Measurements from ENCODE around the gene ZPBP2. TPM values are rescaled to one million over a fixed set of nuclear protein-coding genes. Genes with fewer than 3 reads are reported as not detected.

The ZPBP2 gene
- total RNA-seq, 2 donors from 2014 or later, result not detected

DNA sequence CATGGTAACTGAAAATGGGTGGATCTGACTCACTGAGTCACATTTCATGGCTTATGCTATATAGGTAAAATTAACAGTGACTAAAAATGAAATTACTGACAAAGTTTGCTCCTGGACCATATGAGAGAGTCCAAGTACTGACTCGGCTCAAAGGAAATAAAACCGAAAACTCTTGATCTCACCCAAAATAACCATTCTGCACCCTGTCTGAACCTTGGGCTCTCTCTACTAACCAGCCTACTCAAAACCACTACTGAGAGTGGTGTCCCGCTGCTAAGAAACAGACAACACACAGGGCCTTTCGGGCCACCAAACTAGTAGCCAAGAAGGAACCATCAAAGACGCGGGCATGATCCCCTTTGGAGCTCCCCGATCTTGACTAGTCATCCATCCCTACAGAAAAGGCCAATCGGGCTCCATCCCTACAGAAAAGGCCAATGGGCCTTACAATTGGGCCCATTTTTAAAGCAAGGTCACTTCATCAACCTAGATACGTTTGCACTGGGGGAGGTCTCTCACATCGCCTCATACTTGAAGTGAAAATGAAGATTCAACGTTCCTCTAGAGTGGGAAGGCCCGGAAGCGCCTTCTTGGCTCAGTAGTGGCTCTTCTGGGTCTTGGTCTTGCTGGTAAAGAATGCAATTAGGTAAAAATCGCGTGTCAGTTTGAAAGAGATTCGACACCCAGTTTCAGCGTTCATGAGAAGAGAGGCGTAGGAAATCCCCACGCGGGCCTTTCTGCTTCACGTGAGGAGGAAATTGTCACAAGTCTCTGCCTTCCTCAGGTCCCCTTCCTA lies 720 bp upstream of the ZPBP2 start:
- TF ChIP-seq, protein P1, sequence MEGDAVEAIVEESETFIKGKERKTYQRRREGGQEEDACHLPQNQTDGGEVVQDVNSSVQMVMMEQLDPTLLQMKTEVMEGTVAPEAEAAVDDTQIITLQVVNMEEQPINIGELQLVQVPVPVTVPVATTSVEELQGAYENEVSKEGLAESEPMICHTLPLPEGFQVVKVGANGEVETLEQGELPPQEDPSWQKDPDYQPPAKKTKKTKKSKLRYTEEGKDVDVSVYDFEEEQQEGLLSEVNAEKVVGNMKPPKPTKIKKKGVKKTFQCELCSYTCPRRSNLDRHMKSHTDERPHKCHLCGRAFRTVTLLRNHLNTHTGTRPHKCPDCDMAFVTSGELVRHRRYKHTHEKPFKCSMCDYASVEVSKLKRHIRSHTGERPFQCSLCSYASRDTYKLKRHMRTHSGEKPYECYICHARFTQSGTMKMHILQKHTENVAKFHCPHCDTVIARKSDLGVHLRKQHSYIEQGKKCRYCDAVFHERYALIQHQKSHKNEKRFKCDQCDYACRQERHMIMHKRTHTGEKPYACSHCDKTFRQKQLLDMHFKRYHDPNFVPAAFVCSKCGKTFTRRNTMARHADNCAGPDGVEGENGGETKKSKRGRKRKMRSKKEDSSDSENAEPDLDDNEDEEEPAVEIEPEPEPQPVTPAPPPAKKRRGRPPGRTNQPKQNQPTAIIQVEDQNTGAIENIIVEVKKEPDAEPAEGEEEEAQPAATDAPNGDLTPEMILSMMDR (conservative IDR thresholded peaks at IDR 0.05), result no peak
- no peaks in the 10 kb centered on the region for H3K9me3 ChIP-seq (ENCODE audit: control insufficient read depth, low read length)
- no peak overlapping the region for H3K4me3 ChIP-seq (ENCODE audit: low read length)
- H3K4me1 ChIP-seq (ENCODE audit: control insufficient read depth, insufficient read depth, low read length), result no peaks in the 10 kb centered on the region
- H3K9ac ChIP-seq (ENCODE audit: extremely low read depth, low read length, poor library complexity, severe bottlenecking), result no peak overlapping the region
- peaks cover 50% of the 10 kb centered on the region for H3K27me3 ChIP-seq (ENCODE audit: control insufficient read depth, insufficient read depth, low read length, poor library complexity, severe bottlenecking)
- no peak for DNase-seq
- no peaks in the 10 kb centered on the region for H3K36me3 Mint-ChIP-seq (ENCODE audit: low read depth)
- 94 to 95% methylated on average over 17 to 21 of the region's 21 CpGs for WGBS, 2 experiments (ENCODE audit: insufficient coverage in 1 of 2, insufficient read length in 1 of 2)
- peaks cover 16% of the 10 kb centered on the region for H3K9me3 Mint-ChIP-seq
- H3K4me3 Mint-ChIP-seq, result no peak overlapping the region
- H3K27ac Mint-ChIP-seq, result no peak overlapping the region
- H3K4me1 Mint-ChIP-seq, result no peaks in the 10 kb centered on the region
- H3K27ac ChIP-seq (ENCODE audit: low read depth, low read length), result no peak overlapping the region
- H3K27me3 Mint-ChIP-seq (ENCODE audit: insufficient read depth), result peaks cover 74% of the 10 kb centered on the region
- no peaks in the 10 kb centered on the region for H3K36me3 ChIP-seq (ENCODE audit: control insufficient read depth, insufficient read depth, low read length)

DNA sequence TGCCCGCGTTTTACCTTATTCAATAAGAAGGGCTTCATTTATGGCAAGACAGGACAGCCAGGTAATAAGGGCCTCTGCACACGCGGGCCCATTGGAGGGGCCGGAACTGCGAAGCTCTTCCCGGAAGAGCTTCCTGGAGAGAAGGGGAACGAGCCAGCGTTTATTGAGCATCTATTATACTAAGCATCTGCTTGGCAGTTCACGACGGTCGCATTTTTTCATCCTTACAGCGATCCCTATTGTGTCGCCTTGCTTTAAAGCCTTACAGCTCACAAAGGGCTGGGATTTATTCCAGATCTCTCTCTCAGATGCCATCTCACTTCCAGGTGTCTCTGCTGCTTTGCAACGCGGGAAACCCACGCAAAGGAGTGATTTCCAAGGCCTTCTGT lies 546 bp downstream of the ZPBP2 start:
- no peaks in the 10 kb centered on the region for H3K4me1 Mint-ChIP-seq
- H3K4me3 ChIP-seq (ENCODE audit: low read length), result no peak overlapping the region
- TF ChIP-seq, protein P1 (conservative IDR thresholded peaks at IDR 0.05), result no peak
- H3K4me1 ChIP-seq (ENCODE audit: control insufficient read depth, insufficient read depth, low read length), result no peaks in the 10 kb centered on the region
- no peaks in the 10 kb centered on the region for H3K36me3 ChIP-seq (ENCODE audit: control insufficient read depth, insufficient read depth, low read length)
- no peak overlapping the region for H3K27ac Mint-ChIP-seq
- no peak overlapping the region for H3K4me3 Mint-ChIP-seq
- WGBS, 2 experiments (ENCODE audit: insufficient coverage in 1 of 2, insufficient read length in 1 of 2), result 92 to 94% methylated on average over 17 of the region's 17 CpGs
- H3K9me3 Mint-ChIP-seq, result peaks cover 15% of the 10 kb centered on the region
- peaks cover 63% of the 10 kb centered on the region for H3K27me3 Mint-ChIP-seq (ENCODE audit: insufficient read depth)
- H3K27ac ChIP-seq (ENCODE audit: low read depth, low read length), result no peak overlapping the region
- H3K9ac ChIP-seq (ENCODE audit: extremely low read depth, low read length, poor library complexity, severe bottlenecking), result no peak overlapping the region
- DNase-seq, result no peak
- H3K9me3 ChIP-seq (ENCODE audit: control insufficient read depth, low read length), result no peaks in the 10 kb centered on the region
- H3K36me3 Mint-ChIP-seq (ENCODE audit: low read depth), result no peaks in the 10 kb centered on the region
- H3K27me3 ChIP-seq (ENCODE audit: control insufficient read depth, insufficient read depth, low read length, poor library complexity, severe bottlenecking), result peaks cover 37% of the 10 kb centered on the region

DNA sequence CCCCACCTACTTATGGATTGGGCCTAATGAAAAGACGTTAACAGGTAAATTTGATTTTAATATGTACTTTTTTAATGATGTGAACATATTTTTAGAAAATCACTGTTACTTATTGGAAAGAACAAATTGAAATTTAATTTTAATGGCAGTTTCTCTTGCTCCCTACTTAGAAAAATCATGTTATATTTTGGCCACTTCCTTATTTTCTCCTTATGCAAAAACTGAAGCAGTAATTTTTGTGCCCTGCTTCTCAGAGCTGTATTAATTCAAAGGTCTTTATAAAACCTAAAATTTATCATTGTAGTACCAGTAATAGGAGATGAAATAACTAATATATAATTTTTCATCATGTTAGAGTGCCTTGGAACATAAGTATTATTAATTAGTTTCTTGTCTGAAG lies 2.8 kb downstream of the ZPBP2 start:
- 86% methylated on average over 1 of the region's 1 CpG; no CpG with 5 or more reads in 1 of the 2 experiments for WGBS, 2 experiments (ENCODE audit: insufficient coverage in 1 of 2, insufficient read length in 1 of 2)
- Histone ChIP-seq H3K9me3 (ENCODE audit: control insufficient read depth, low read length) (no peaks in the 10 kb centered on the region), H3K27ac (ENCODE audit: low read depth, low read length) (no peak overlapping the region), H3K9ac (ENCODE audit: extremely low read depth, low read length, poor library complexity, severe bottlenecking) (no peak overlapping the region), H3K4me1 (ENCODE audit: control insufficient read depth, insufficient read depth, low read length) (no peaks in the 10 kb centered on the region), H3K27me3 (ENCODE audit: control insufficient read depth, insufficient read depth, low read length, poor library complexity, severe bottlenecking) (peaks cover 15% of the 10 kb centered on the region), H3K4me3 (ENCODE audit: low read length) (no peak overlapping the region), H3K36me3 (ENCODE audit: control insufficient read depth, insufficient read depth, low read length) (no peaks in the 10 kb centered on the region)
- peaks cover 13% of the 10 kb centered on the region for H3K9me3 Mint-ChIP-seq
- H3K27me3 Mint-ChIP-seq (ENCODE audit: insufficient read depth), result peaks cover 41% of the 10 kb centered on the region
- TF ChIP-seq, protein P1 (conservative IDR thresholded peaks at IDR 0.05), result no peak
- no peaks in the 10 kb centered on the region for H3K36me3 Mint-ChIP-seq (ENCODE audit: low read depth)
- H3K4me1 Mint-ChIP-seq, result no peaks in the 10 kb centered on the region
- no peak overlapping the region for H3K4me3 Mint-ChIP-seq
- no peak overlapping the region for H3K27ac Mint-ChIP-seq
- DNase-seq, result no peak

All from endodermal cell (in vitro differentiated cells).